Panc1 (cell line): ENCODE results near the gene ADGRD1. TPM values are rescaled to one million over a fixed set of nuclear protein-coding genes. Genes with fewer than 3 reads are reported as not detected.

Experiments used
- ATAC-seq: fragments of 200-7000 bp; cut with Tn5 transposase; 2 replicates; pipeline ENCODE4 v1.9.1; 2020; ENCODE audit warnings: mild to moderate bottlenecking, moderate library complexity
- BruUV-seq: library from RNA; stranded (reverse); fragments of 400-500 nt; replicated peaks from 2 replicates; lab custom pipeline; 2021; lab: Mats Ljungman, UMichigan
- CTCF ChIA-PET: fragments of 300-600 bp; sonication (Branson Sonifier 250); formaldehyde crosslinking; loops from one replicate; lab custom pipeline; 2022; ENCODE audit warnings: antibody characterized with exemption; lab: Charles Lee
- POLR2A ChIA-PET: fragments of 300-600 bp; sonication (Branson Sonifier 250); formaldehyde crosslinking; loops from one replicate; lab custom pipeline; 2022; ENCODE audit warnings: antibody characterized with exemption; lab: Charles Lee
- DNase-seq: peaks from one replicate; pipeline ENCODE4 v3.0.0-alpha.2; 2010; ENCODE audit warnings: low read depth, low spot score
- H3K27ac ChIP-seq: 2 replicates; pipeline ENCODE4 v1.5.1; 2011; ENCODE audit warnings: mild to moderate bottlenecking, low read length, inconsistent platforms
- H3K27me3 ChIP-seq: fragments of 200-500 bp; sonication (Bioruptor generic); 2 replicates; pipeline ENCODE4 v1.6.0; 2014; ENCODE audit warnings: low read length, inconsistent platforms; ENCODE audit not compliant: control insufficient read depth, insufficient read depth
- H3K36me3 ChIP-seq: fragments of 200-500 bp; sonication (Bioruptor generic); 2 replicates; pipeline ENCODE4 v1.5.1; 2014; ENCODE audit warnings: inconsistent platforms, mild to moderate bottlenecking, low read length, moderate library complexity; ENCODE audit not compliant: control insufficient read depth, insufficient read depth
- H3K4me1 ChIP-seq: 2 replicates; pipeline ENCODE4 v1.5.1; 2011; ENCODE audit warnings: inconsistent platforms, mild to moderate bottlenecking, low read length, moderate library complexity; ENCODE audit not compliant: control insufficient read depth, insufficient read depth
- H3K4me3 ChIP-seq, 2 experiments: 2 replicates each; pipeline ENCODE4 v1.5.1; 2011 to 2012; ENCODE audit warnings: low read depth in 2 of 2, low read length in 2 of 2, mild to moderate bottlenecking in 2 of 2, inconsistent platforms in 1 of 2, moderate library complexity in 1 of 2
- H3K9me3 ChIP-seq: fragments of 200-500 bp; sonication (Bioruptor generic); 2 replicates; pipeline ENCODE4 v1.5.1; 2014; ENCODE audit warnings: low read depth, mild to moderate bottlenecking, inconsistent platforms, low read length, moderate library complexity; ENCODE audit not compliant: control insufficient read depth, insufficient read depth
- CTCF ChIP-seq: fragments of 450-650 bp; IDR thresholded peaks from 2 replicates; pipeline ENCODE4 v1.5.1; 2017; ENCODE audit warnings: mild to moderate bottlenecking
- POLR2AphosphoS5 ChIP-seq: IDR thresholded peaks from 2 replicates; pipeline ENCODE4 v1.6.1; 2012; ENCODE audit warnings: mild to moderate bottlenecking, low read depth, low read length, moderate library complexity
- SIN3A ChIP-seq: IDR thresholded peaks from 2 replicates; pipeline ENCODE4 v1.6.1; 2012; ENCODE audit warnings: low read depth, mild to moderate bottlenecking, low read length, moderate library complexity, borderline replicate concordance; ENCODE audit not compliant: insufficient read depth
- TCF7L2 ChIP-seq: IDR thresholded peaks from 2 replicates; pipeline ENCODE4 v1.6.1; 2011; ENCODE audit warnings: mild to moderate bottlenecking, low read depth, low read length, inconsistent platforms
- in situ Hi-C: cut with HindIII; loops from 2 replicates; pipeline ENCODE4 v1.10.0; 2016; ENCODE audit warnings: low sequenced_read_pairs, low pct_unique_long_range_greater_than_20kb
- intact Hi-C: fragments of 100-400 bp; cut with micrococcal nuclease; formaldehyde crosslinking; loops from one replicate; pipeline ENCODE4 v1.10.0; 2022; ENCODE audit not compliant: unreplicated experiment
- total RNA-seq: library from RNA; stranded (reverse); gene quantifications from one replicate; pipeline ENCODE4 v1.2.1, GENCODE V29; 2021; ENCODE audit not compliant: unreplicated experiment
- TF ChIP-seq, protein P1 (sequence below), 2 experiments: IDR thresholded peaks; 2 replicates each; pipeline ENCODE4 v1.6.1; 2011 to 2012; ENCODE audit warnings: low read depth in 2 of 2, control low read depth in 1 of 2, low read length in 1 of 2, mild to moderate bottlenecking in 1 of 2, moderate library complexity in 1 of 2; ENCODE audit not compliant: insufficient read depth in 1 of 2

ADGRD1 gene
- total RNA-seq, 1 experiment from 2014 or later, result 0.21 TPM

GRCh38 chr12:131100031-131100674, 146.4 kb downstream of the ADGRD1 start:
- DNase-seq (no peak), ATAC-seq (no peak)
- Histone ChIP-seq H3K27me3 (peaks cover 3% of the 10 kb centered on the region), H3K9me3 (no peaks in the 10 kb centered on the region), H3K4me1 (no peaks in the 10 kb centered on the region), H3K27ac (no peak overlapping the region), H3K4me3 (no peak overlapping the region), H3K36me3 (no peaks in the 10 kb centered on the region)
- ChIA-PET POLR2A (no interaction called here), CTCF (no interaction called here)
- TF ChIP-seq, protein P1, sequence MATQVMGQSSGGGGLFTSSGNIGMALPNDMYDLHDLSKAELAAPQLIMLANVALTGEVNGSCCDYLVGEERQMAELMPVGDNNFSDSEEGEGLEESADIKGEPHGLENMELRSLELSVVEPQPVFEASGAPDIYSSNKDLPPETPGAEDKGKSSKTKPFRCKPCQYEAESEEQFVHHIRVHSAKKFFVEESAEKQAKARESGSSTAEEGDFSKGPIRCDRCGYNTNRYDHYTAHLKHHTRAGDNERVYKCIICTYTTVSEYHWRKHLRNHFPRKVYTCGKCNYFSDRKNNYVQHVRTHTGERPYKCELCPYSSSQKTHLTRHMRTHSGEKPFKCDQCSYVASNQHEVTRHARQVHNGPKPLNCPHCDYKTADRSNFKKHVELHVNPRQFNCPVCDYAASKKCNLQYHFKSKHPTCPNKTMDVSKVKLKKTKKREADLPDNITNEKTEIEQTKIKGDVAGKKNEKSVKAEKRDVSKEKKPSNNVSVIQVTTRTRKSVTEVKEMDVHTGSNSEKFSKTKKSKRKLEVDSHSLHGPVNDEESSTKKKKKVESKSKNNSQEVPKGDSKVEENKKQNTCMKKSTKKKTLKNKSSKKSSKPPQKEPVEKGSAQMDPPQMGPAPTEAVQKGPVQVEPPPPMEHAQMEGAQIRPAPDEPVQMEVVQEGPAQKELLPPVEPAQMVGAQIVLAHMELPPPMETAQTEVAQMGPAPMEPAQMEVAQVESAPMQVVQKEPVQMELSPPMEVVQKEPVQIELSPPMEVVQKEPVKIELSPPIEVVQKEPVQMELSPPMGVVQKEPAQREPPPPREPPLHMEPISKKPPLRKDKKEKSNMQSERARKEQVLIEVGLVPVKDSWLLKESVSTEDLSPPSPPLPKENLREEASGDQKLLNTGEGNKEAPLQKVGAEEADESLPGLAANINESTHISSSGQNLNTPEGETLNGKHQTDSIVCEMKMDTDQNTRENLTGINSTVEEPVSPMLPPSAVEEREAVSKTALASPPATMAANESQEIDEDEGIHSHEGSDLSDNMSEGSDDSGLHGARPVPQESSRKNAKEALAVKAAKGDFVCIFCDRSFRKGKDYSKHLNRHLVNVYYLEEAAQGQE (IDR thresholded peaks at IDR 0.05; ENCODE audit: insufficient read depth in 1 of 2, low read depth in 2 of 2, low read length in 1 of 2), result no peak
- TF ChIP-seq TCF7L2 (no peak), SIN3A (no peak), POLR2AphosphoS5 (no peak), CTCF (no peak)
- intact Hi-C loops (loop anchor here (5.0 kb wide), 1 partner anchor 352 kb away; no protein-coding TSS in a partner anchor), in situ Hi-C loops (no loop called here)
- no TSS peak for BruUV-seq

GRCh38 chr12:131101006-131101405, 147.3 kb downstream of the ADGRD1 start:
- H3K36me3 ChIP-seq, result no peaks in the 10 kb centered on the region
- H3K27me3 ChIP-seq, result peaks cover 3% of the 10 kb centered on the region
- no peak for ATAC-seq
- no peaks in the 10 kb centered on the region for H3K9me3 ChIP-seq
- no peak overlapping the region for H3K27ac ChIP-seq
- ChIA-PET POLR2A (no interaction called here), CTCF (no interaction called here)
- DNase-seq, result no peak
- intact Hi-C loops, result loop anchor here (5.0 kb wide), 1 partner anchor 351 kb away; no protein-coding TSS in a partner anchor
- in situ Hi-C loops, result no loop called here
- TF ChIP-seq SIN3A, result no peak
- TF ChIP-seq POLR2AphosphoS5, result no peak
- no peak for TF ChIP-seq CTCF
- TF ChIP-seq TCF7L2, result no peak
- H3K4me3 ChIP-seq, result no peak overlapping the region
- no TSS peak for BruUV-seq
- H3K4me1 ChIP-seq, result no peaks in the 10 kb centered on the region
